ACHN (cell line): ENCODE results near the gene LAMTOR1.

Experiments
- DNase-seq: peaks from one replicate; pipeline ENCODE4 v3.0.0-alpha.2; 2015
- in situ Hi-C: cut with HindIII; loops from 2 replicates; pipeline ENCODE4 v1.10.0; 2017; ENCODE audit warnings: low sequenced_read_pairs, low pct_ligation_motif_present, low pct_unique_long_range_greater_than_20kb

Gene LAMTOR1

GRCh38 chr11:72123117-72123653, 20.1 kb upstream of the LAMTOR1 start:
- in situ Hi-C loops, result no loop called here
- no peak for DNase-seq

DNA sequence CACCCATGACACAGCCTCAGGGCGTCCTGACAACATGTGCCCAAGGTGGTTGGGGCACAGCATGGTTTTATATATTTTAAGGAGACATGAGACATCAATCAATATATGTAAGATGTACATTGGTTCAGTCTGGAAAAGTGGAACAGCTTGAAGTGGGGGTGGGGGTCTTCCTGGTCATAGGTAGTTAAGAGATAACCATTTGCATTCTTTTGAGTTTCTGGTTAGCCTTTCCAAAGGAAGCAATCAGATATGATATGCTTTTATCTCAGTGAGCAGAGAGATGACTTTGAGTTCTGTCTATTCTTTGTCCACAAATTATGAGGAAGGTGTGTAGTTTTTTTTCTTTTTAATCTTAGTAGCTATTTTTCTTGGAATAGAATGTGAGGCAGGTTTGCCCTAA, 19.5 kb upstream of the LAMTOR1 start:
- in situ Hi-C loops, result no loop called here
- no peak for DNase-seq

- DNase-seq, result no peak
- in situ Hi-C loops, result no loop called here
Measured at GRCh38 chr11:72120930-72121329, 17.8 kb upstream of the LAMTOR1 start.

DNA sequence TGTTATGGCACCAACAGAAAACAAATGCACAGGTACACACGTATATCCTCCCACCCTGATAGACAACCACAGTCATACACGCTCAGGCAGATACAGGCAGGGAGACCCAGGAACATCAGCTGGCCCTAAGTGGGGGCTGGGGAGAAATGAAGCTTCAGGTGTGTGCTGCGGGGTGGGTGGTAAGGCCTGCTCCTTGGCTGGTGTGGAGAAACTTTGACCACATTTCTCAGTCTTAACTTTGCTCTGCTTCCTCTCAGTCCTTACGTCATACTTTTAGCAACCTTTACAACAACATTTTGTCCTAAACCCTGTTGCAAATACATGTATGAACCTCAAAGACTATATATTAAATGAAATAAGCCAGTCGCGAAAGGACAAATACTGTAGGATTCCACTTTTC, 16.1 kb upstream of the LAMTOR1 start:
- DNase-seq, result no peak
- in situ Hi-C loops, result no loop called here

- no peak for DNase-seq
- in situ Hi-C loops, result no loop called here
Measured at GRCh38 chr11:72116019-72116755, 13.1 kb upstream of the LAMTOR1 start.

GRCh38 chr11:72114570-72114969, 11.5 kb upstream of the LAMTOR1 start:
- in situ Hi-C loops, result no loop called here
- DNase-seq, result no peak

GRCh38 chr11:72112978-72113808, 10.1 kb upstream of the LAMTOR1 start:
- in situ Hi-C loops, result no loop called here
- peak; percentile 22 for DNase-seq

GRCh38 chr11:72112143-72112977, 9.3 kb upstream of the LAMTOR1 start, which contains the start of gene ANAPC15:
Gene ANAPC15, minus strand, starts transcription at chr11:72112695. Its CDS starts 1,419 bp downstream, at chr11:72111276.
- in situ Hi-C loops, result no loop called here
- peak; percentile 99 for DNase-seq

- in situ Hi-C loops, result no loop called here
- no peak for DNase-seq
Measured at GRCh38 chr11:72111300-72112142, 8.4 kb upstream of the LAMTOR1 start.

DNA sequence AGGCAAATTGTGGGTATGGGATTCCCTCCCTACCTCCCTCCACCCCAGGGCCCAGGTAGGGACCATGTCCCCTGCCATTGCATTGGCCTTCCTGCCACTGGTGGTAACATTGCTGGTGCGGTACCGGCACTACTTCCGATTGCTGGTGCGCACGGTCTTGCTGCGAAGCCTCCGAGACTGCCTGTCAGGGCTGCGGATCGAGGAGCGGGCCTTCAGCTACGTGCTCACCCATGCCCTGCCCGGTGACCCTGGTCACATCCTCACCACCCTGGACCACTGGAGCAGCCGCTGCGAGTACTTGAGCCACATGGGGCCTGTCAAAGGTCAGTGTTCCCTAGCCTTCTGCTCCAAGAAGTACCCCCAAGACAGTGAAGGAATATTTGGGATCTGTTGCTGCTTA, 2.8 kb upstream of the LAMTOR1 start, which contains the start of gene TOMT:
Gene TOMT, plus strand, starts transcription at position 37 of the 400 bp plus-strand sequence. Its CDS starts 28 bp downstream, at position 65.
- in situ Hi-C loops, result no loop called here

GRCh38 chr11:72103754-72104167, 664 bp upstream of the LAMTOR1 start:
- in situ Hi-C loops, result no loop called here

More for the DNA sequence above, 2.8 kb upstream of the LAMTOR1 start, which contains the start of gene TOMT:
- DNase-seq, result no peak

DNA sequence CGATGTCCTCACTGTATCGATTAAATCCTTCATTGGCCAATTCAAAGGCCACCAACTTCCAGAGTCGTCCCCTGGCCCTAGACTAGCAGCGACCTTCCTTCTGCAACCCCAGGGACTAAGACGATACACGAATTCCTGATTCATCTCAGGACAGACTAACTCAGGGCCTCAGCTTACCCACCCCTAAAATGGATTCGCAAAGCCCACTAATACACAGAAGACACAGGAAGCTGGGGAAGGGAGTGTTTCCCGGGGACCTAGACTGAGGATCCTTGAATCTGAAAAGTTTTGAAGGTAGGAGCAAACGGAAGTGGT, 509 bp downstream of the LAMTOR1 start:
- in situ Hi-C loops, result no loop called here
- DNase-seq, result no peak

More at GRCh38 chr11:72103754-72104167, 664 bp upstream of the LAMTOR1 start:
- no peak for DNase-seq

DNA sequence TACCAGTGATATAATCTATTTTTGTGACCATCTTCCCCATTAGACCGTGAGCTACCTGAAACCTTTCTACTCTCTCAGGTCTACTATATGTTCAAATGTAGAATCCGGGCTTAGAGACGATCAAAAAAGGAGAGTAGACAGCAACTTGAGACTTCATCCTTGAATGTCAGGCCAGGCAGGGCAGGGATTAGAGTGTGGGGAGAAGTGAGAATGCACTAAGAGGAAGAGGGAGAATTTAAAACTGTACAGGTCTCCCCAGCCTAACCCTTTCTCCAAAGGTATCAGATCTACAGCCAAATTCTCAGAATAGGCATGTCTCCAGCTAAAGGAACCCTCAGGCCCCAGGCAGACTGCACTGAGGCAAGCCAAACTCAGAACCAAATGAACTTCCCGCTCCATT, 935 bp downstream of the LAMTOR1 start:
- in situ Hi-C loops, result no loop called here
- no peak for DNase-seq

DNA sequence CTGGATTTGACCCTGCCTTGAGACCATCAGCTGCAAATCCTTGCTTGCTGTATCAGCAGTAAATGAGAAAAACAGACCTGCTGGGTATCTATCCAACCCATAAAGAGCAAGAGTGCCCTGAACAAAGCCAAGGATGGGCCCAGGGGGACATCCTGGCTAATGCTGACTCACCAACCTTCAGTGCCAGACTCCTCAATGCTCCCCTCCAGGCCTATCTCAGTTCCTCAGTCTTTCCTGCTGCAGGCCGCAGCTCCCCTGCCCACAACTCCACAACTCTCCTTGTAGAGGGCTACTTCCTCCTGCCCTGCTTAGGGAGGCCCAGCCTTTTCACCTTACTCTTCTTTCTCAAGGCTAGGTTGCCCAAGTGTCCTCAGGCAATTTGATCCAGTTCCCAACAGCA, 2.6 kb downstream of the LAMTOR1 start:
- in situ Hi-C loops, result no loop called here
- no peak for DNase-seq

DNA sequence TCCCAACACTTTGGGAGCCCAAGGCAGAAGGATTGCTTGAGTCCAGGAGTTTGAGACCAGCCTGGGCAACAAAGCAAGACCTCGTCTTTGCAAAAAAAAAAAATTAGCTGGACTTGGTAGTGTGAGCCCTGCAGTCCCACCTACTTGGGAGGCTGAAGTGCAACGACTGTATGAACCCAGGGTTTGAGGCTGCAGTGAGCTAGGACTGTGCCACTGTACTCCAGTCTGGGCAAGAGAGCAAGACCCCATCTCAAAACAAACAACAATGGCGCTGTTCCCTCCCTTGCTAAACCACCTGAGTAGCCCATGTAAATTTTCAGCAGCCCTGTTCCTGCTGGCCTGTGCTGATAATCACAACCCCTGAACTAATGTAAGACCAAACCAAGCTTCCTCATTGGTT, 3.1 kb downstream of the LAMTOR1 start:
- in situ Hi-C loops, result no loop called here
- no peak for DNase-seq

DNA sequence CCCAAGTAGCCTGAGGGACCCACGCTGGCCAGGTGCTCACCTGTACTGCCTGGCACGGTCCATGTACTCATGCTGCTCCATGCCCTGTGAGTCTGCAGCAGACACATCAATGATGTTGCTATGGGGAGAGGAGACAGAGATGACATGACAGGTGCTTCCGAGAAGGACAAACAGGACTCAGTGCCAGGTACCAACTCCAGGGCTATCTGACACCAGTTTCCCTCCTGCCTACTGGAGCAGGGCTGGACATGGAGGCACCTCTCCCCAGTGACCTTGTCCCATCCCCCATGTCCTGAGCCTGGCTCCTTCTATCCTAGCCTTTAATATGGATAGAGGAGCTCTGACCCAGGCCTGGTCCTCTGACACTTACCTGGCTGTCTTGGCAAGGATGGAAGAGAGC, 4.4 kb downstream of the LAMTOR1 start:
- in situ Hi-C loops, result no loop called here
- no peak for DNase-seq

GRCh38 chr11:72091292-72091691, 11.8 kb downstream of the LAMTOR1 start:
- in situ Hi-C loops, result no loop called here
- peak; percentile 57 for DNase-seq
